Fibroblast of pulmonary artery (primary cell): Measurements from ENCODE around the gene RPTOR.

ENCODE experiments used
- DNase-seq: peaks from one replicate; pipeline ENCODE4 v3.0.0-alpha.2; 2010; ENCODE audit warnings: low read depth
- H3K4me3 ChIP-seq: replicated peaks from 2 replicates; pipeline ENCODE4 v1.5.1; 2011; ENCODE audit warnings: low read depth, mild to moderate bottlenecking, control low read depth, low read length, moderate library complexity
- CTCF ChIP-seq: IDR thresholded peaks from 2 replicates; pipeline ENCODE4 v1.5.1; 2011; ENCODE audit warnings: mild to moderate bottlenecking, control low read depth, low read length, inconsistent platforms; ENCODE audit errors: missing control alignments

RPTOR gene

GRCh38 chr17:80655608-80656007 is 111.0 kb downstream of the RPTOR start:
- no peak overlapping the region for H3K4me3 ChIP-seq
- TF ChIP-seq CTCF = no peak
- DNase-seq = no peak

GRCh38 chr17:80656590-80656989 is 112.0 kb downstream of the RPTOR start:
- H3K4me3 ChIP-seq = no peak overlapping the region
- DNase-seq = no peak
- no peak for TF ChIP-seq CTCF

DNA sequence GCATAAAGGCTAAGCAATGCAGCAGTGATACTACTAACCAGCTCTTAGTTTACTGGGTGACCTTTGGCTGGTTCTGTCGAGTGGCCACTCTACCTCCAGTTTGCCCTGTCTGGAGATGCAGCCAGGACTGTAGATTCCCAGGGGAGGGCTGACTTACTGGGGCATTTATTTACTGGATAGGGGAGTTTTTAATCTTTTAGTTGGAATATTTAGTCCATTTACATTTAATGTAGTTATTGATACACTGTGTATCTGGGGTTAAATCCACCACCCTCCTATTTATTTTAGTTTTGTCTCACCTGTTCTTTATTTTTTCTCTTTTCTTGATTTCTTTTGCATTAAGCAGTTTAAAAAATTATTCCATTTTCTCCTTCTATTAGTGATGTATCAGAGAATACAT is 112.9 kb downstream of the RPTOR start:
- DNase-seq = no peak
- H3K4me3 ChIP-seq = no peak overlapping the region
- no peak for TF ChIP-seq CTCF

DNA sequence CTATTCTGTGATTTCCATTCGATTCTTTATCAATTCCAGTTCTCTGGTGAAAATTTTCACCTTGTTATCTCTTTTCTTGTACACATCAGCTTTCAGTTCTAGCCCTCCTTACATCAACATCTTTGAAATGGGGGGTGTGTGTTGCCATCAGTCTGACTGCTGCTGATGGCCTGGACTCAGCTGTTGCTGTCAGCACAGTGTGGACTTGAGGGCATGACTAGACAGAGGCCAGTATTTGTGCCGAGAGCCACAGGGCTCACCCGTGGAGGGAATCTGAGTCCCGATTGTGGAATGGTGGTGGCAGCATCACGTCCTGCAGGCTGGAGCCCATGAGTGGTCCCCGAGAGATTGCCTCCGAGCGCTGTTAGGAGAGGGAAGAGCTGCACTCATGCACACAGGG is 114.2 kb downstream of the RPTOR start:
- DNase-seq = no peak
- TF ChIP-seq CTCF = no peak
- no peak overlapping the region for H3K4me3 ChIP-seq

- no peak for TF ChIP-seq CTCF
- no peak overlapping the region for H3K4me3 ChIP-seq
- no peak for DNase-seq
Measured at GRCh38 chr17:80659651-80660050, 115.0 kb downstream of the RPTOR start.

- no peak overlapping the region for H3K4me3 ChIP-seq
- DNase-seq = no peak
- TF ChIP-seq CTCF = no peak
Measured at GRCh38 chr17:80660527-80661198, 116.0 kb downstream of the RPTOR start.

DNA sequence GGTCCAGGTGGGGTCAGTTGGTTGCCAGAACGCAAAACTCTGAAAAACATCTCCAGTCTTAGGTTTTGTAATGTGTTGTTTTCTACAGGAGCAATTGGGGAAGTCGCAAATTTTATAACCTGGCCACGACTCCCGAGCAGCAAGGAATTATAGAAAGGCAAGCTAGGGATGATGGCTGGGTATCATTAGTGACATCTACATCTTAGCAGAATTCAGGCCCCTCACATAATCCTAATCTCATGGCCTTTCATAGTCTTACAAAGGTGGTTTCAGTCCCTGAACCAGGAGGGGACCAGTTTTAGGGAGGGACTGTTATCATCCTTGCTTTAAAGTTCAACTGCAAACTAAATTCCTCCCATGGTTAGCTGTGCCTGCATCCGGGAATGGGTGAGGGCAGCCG is 117.9 kb downstream of the RPTOR start:
- no peak overlapping the region for H3K4me3 ChIP-seq
- no peak for DNase-seq
- TF ChIP-seq CTCF = no peak
